GM13977 (cell line): ENCODE results near the gene VAMP8.
"Not testable (repeated sequence)": the region's sequence is repeated elsewhere in the genome, so short reads cannot be mapped to it uniquely, and the experiment has no call there.

Source experiments
- DNase-seq: peaks from one replicate; pipeline ENCODE4 v3.0.0; 2012; ENCODE audit warnings: low spot score
- in situ Hi-C: fragments of 300-500 bp; cut with MboI; formaldehyde crosslinking; loops from one replicate; pipeline ENCODE4 v1.12.0; 2022; ENCODE audit warnings: low sequenced_read_pairs, low pct_unique_long_range_greater_than_20kb, mixed read lengths, inconsistent platforms; ENCODE audit not compliant: unreplicated experiment
- TF ChIP-seq, protein P1 (sequence below): IDR thresholded peaks from 2 replicates; pipeline ENCODE4 v1.5.1; 2012; ENCODE audit warnings: mild to moderate bottlenecking, control low read depth; ENCODE audit not compliant: insufficient read depth; ENCODE audit errors: extremely low read depth, missing control alignments

VAMP8 gene

DNA sequence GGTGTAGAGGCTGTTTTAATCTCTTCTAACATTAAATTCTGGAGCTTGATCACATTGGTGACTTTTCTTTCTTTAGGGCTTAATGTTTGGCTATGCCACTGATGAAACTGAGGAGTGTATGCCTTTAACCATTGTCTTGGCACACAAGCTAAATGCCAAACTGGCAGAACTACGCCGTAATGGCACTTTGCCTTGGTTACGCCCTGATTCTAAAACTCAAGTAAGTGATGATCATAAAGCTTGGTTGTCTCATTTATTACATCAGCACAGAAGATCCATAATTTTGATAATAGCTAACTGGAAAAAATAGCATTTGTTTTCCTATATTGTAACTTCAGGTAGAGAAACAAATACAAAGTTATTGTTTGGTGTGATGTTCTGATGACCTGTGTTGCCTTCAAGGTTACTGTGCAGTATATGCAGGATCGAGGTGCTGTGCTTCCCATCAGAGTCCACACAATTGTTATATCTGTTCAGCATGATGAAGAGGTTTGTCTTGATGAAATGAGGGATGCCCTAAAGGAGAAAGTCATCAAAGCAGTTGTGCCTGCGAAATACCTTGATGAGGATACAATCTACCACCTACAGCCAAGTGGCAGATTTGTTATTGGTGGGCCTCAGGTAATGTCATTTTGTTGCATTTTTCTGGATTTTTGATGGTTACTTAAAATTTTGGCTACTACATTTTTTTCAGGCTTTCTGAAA is 35.5 kb upstream of the VAMP8 start:
- TF ChIP-seq, protein P1, sequence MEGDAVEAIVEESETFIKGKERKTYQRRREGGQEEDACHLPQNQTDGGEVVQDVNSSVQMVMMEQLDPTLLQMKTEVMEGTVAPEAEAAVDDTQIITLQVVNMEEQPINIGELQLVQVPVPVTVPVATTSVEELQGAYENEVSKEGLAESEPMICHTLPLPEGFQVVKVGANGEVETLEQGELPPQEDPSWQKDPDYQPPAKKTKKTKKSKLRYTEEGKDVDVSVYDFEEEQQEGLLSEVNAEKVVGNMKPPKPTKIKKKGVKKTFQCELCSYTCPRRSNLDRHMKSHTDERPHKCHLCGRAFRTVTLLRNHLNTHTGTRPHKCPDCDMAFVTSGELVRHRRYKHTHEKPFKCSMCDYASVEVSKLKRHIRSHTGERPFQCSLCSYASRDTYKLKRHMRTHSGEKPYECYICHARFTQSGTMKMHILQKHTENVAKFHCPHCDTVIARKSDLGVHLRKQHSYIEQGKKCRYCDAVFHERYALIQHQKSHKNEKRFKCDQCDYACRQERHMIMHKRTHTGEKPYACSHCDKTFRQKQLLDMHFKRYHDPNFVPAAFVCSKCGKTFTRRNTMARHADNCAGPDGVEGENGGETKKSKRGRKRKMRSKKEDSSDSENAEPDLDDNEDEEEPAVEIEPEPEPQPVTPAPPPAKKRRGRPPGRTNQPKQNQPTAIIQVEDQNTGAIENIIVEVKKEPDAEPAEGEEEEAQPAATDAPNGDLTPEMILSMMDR, result no peak
- DNase-seq, result no peak
- in situ Hi-C loops, result no loop called here

GRCh38 chr2:85542777-85543176 is 34.6 kb upstream of the VAMP8 start:
- TF ChIP-seq, protein P1, result no peak
- no peak for DNase-seq
- in situ Hi-C loops, result no loop called here

GRCh38 chr2:85544254-85544691 is 33.1 kb upstream of the VAMP8 start:
- DNase-seq, in situ Hi-C loops: not testable (repeated sequence)

DNA sequence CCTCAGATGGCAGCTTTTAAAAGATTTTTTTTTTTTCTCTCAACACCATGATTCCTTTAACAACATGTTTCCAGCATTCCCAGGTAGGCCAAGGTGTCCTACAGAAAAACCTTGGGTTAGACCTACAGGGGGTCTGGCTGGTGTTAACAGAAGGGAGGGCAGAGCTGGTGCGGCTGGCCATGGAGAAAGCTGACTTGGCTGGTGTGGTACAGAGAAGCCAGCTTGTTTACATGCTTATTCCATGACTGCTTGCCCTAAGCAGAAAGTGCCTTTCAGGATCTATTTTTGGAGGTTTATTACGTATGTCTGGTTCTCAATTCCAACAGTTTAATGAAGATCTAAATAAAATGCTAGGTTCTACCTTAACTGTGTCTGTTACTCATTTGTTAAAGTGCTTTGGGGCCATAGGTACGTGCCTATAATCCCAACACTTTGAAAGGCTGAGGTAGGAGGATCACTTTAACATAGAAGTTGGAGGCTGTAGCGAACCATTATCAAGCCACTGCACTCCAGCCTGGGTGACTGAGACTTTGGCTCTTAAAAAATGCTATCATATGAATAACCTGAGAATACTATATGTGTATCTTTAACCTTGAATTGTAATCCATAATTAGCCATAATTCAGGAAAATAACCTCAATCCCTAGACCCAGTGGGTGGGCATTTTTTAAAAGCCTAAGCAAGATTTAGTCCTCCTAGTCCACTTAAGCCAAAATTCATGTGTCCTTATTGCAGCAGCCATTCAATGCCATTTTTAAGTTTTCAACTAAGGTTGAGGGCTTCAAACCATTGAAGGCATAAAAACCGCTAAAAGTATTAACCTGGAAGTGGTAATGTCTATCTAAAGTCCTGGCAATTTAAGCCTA is 32.2 kb upstream of the VAMP8 start:
- in situ Hi-C loops, result not testable (repeated sequence)

GRCh38 chr2:85545780-85546240 is 31.6 kb upstream of the VAMP8 start:
- no peak for DNase-seq
- in situ Hi-C loops, result no loop called here
- TF ChIP-seq, protein P1, result no peak

More for the DNA sequence above, 32.2 kb upstream of the VAMP8 start:
- not testable (repeated sequence) for DNase-seq

- in situ Hi-C loops, result no loop called here
- DNase-seq, result no peak
- TF ChIP-seq, protein P1, result no peak
These were observed 30.1 kb upstream of the VAMP8 start for GRCh38 chr2:85547089-85547858.

- no peak for DNase-seq
- TF ChIP-seq, protein P1, result no peak
- in situ Hi-C loops, result no loop called here
These were observed 29.4 kb upstream of the VAMP8 start for GRCh38 chr2:85547859-85548607.
